NOMO-1 treated with dmso at 0.1 percent for 144 hours (cell line): ENCODE results near the gene CDT1.
"Not testable (repeated sequence)": the region's sequence is repeated elsewhere in the genome, so short reads cannot be mapped to it uniquely, and the experiment has no call there.

Source experiments
- DNase-seq: peaks from one replicate; lab custom pipeline; 2025; ENCODE audit not compliant: unreplicated experiment; lab: John Stamatoyannopoulos, UW

Gene CDT1

DNA sequence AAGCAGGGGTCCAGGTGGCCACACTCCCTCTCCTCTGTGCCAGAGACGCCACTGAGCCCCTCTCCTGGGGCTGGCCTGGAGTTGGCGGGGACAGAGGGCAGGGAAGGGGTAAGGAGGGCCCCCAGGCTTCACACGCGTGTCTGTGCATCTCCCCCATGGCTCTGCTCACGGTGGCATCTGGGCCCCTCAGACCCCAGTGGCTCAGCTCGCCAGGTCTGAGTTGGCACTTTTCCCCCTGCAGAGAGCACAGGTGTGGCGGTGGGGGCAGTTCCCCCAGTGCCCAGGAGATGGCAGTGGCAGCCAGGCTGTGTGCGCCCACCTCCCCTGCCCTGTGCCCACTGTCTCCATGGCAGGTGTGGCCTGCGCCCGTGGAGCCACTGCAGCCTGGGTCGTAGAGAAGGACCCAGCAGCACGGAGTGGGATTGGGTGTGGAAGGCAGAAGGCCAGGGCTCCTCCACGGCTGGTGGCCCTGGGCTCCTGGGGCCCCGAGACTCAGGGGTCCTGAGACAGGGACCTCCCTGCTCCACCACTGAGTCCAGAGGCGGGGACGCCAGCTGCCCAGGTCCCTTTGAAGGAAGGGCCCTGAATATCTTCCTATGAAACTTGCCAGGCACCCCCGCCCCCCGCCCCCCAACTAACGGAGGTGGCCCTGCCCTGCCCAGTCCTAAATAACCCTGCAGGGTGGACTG lies 12.5 kb downstream of the CDT1 start:
- no peak for DNase-seq

- no peak for DNase-seq
Measured at GRCh38 chr16:88816736-88817535, 13.3 kb downstream of the CDT1 start.

- no peak for DNase-seq
Measured at GRCh38 chr16:88817785-88818574, 14.4 kb downstream of the CDT1 start.

GRCh38 chr16:88818575-88818874 lies 14.9 kb downstream of the CDT1 start:
- no peak for DNase-seq

DNA sequence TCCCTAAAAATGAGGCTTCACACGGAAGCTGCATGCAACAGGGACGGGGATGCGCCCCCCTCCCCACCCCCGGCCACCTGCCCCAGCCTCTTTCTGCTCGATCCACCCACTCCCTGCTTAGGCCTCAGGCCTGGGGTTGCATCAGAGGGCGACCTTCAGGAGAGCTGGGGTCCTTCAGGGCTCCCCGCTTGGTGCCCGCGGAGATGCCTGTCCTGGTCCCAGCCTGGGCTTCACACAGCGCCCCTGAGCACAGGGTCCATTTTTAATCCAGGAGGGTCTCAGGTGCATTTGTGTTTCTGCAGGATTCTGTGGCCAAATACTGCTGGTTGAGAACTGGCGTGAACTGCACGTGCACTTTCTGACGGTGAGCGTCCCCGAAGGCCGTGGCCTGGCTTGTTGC lies 15.5 kb downstream of the CDT1 start:
- no peak for DNase-seq

- DNase-seq: no peak
Measured at GRCh38 chr16:88820385-88821025, 16.9 kb downstream of the CDT1 start.

DNA sequence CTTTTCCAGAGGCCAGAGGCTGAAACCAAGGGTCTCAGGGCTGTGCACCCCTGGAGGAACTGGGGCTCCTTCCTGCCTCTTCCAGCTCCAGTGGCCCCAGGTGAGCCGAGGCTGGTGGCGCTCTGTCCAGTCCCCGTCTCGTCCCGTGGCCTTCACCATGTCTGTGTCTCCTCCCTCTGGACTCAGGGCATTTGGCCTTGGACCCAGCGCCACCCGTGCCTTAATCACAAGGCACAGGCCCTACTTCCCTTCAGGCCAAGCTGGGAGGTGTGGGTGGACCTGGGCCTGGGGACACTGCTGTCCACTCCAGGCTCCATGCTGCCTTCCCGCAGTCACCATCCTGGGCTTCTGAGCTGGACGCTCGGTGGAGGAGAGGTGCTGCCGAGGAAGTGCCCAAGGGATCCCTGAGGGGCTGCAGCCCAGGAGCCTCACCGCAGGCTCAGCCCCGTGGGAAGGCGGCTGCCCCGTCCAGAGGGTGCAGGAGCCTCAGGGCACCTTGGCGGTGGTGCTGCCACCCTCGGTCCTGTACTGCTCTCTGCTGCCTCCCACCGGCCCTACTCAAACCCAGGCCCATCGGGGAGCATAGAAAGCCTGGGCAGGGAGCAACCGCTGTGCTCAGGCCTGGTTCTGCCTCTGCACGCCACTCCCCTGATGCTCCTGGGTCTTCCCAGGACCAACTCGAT lies 17.7 kb downstream of the CDT1 start:
- DNase-seq: no peak

DNA sequence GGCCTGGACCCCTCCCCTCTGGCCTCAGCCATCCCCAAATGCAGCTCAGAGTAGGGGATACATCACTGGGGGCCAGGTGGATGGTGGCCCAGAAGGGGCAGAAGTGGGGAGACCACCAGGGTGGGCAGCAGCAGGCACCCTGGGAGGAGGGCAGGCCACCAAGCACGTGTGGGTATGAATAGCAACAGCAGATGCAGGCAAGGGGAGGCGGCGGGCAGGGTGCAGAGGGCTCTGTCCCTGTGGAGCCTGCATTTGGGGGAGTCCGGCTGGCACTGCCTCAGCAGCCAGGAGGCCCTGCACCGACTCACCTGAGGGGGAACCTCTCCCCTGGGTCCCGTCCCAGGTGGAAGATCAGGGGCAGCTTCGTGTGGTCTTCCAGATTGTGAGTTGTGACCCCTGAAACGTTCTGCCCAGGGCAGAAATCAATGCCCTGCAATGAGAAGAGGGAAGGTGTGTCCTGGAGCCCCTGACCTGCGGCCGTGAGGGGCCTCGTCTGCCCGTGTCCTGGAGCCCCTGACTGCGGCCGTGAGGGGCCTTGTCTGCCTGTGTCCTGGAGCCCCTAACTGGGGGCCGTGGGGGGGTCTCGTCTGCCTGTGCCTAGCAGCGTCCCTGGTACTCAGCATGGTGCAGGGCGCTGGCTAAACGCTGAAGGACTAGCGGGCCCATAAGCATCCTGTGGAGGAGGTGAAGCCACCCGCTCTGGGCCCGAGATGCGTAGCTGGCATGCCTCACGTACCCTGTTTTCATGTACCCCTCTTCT lies 18.9 kb downstream of the CDT1 start:
- no peak for DNase-seq

DNA sequence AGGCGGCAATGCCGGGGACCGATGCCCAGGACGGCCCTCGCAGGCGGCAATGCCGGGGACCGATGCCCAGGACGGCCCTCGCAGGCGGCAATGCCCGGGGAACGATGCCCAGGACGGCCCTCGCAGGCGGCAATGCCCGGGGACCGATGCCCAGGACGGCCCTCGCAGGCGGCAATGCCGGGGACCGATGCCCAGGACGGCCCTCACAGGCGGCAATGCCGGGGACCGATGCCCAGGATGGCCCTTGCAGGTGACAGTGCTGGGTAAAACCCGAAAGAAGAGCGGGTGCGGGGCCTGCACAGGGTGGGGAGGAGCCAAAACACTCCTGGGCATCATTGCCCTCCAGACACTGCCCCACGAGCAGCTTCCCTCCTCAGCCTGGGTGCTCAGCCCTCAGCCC lies 20.1 kb downstream of the CDT1 start:
- not testable (repeated sequence) for DNase-seq

GRCh38 chr16:88824256-88825077 lies 20.9 kb downstream of the CDT1 start:
- DNase-seq: no peak

DNA sequence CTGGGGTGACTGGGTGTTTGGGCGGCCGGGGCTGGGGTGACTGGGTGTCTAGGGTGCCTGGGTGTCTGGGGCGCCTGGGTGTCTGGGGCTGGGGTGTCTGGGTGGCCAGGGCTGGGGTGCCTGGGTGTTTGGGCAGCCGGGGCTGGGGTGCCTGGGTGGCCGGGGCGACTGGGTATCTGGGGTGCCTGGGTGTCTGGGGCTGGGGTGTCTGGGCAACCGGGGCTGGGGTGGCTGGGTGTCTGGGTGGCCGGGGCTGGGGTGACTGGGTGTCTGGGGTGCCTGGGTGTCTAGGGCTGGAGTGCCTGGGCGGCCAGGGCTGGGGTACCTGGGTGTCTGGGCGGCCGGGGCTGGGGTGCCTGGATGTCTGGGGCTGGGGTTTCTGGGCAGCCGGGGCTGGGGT lies 21.6 kb downstream of the CDT1 start:
- DNase-seq: no peak

DNA sequence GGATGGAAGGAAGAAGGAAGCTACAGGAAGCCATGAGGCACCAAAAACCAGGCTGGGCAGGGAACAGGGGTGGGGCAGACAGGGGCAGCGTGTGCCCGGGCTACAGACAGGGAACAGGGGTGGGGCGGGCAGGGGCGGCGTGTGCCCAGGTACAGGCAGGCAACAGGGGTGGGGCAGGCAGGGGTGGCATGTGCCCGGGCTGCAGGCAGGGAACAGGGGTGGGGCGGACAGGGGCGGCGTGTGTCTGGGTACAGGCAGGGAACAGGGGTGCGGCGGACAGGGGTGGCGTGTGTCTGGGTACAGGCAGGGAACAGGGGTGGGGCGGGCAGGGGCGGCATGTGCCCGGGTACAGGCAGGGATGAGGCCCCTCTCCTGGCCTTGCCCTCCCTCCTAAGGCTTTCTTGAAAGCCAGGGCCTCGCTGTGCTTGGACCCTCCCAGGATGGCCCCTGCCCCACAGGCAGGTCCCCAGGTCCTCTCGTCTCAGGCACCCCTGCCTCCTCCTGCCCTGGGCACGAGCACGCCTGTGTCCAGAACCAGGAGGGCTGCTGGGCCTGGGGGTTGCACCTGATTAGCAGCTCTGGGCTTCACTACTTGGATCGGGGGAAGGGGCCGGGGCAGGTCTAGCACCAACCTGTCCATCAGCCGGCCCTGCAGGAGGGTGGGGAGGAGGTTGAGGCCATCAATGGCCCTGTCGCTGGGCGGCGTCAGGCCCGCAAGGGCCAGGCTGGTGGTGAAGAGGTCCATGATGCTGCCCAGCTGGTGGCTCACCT lies 22.7 kb downstream of the CDT1 start:
- no peak for DNase-seq

- no peak for DNase-seq
Measured at GRCh38 chr16:88827727-88828126, 24.1 kb downstream of the CDT1 start.

DNA sequence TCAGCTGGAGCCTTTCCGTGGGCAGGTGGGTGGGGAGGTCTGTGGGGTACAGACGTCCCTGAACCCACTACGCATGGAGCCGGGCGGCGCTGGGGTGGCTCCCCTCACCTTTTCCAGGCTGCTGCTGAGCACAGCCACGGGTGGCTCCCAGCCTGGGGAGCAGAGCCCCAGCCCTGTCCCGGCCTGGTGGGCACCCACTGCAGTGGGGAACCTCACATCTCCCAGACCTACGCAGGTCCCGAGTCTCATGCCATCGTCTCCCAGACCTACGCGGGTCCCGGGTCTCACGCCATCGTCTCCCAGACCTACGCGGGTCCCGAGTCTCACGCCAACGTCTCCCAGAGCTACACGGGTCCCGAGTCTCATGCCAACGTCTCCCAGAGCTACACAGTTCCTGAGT lies 25.1 kb downstream of the CDT1 start:
- no peak for DNase-seq

- DNase-seq: no peak
Measured at GRCh38 chr16:88830258-88830657, 26.7 kb downstream of the CDT1 start.

GRCh38 chr16:88830783-88831182 lies 27.2 kb downstream of the CDT1 start:
- DNase-seq: no peak

GRCh38 chr16:88831838-88832237 lies 28.2 kb downstream of the CDT1 start:
- DNase-seq: no peak

DNA sequence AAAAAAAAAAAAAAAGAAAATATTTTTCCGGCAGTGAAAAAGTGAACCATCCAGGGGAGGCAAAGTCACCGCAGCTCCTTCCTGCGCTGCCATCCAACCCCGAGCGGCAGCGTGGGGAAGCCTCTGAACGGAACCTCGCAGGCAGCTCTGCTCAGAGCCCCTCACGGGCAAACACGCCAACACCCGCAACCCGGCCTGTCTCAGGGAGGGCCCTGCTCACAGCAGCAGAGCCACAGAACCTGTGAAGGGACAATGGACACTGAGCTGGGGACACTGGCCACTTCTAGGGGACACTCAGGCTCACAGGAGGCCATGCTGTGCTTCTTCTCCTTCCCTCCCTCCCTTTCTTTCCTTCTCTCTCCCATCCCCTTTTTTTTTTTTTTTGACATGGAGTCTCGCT lies 29.5 kb downstream of the CDT1 start:
- DNase-seq: no peak

GRCh38 chr16:88834670-88835069 lies 31.1 kb downstream of the CDT1 start:
- no peak for DNase-seq
